H1 (cell line): ENCODE data around the gene STEAP1B.
"Not testable (repeated sequence)": the region's sequence is repeated elsewhere in the genome, so short reads cannot be mapped to it uniquely, and the experiment has no call there.

Experiments used
- CEBPB ChIP-seq: IDR thresholded peaks from 2 replicates; pipeline ENCODE4 v1.6.1; 2012; ENCODE audit warnings: low read depth, low read length
- CHD2 ChIP-seq: IDR thresholded peaks from 2 replicates; pipeline ENCODE4 v1.6.1; 2012; ENCODE audit warnings: low read length, improper control_type of control experiment
- CREB1 ChIP-seq: IDR thresholded peaks from 2 replicates; pipeline ENCODE4 v1.6.1; 2012; ENCODE audit warnings: inconsistent platforms
- CTCF ChIP-seq, 3 experiments: IDR thresholded peaks; 1 replicate in 2 of 3; 2 replicates in 1 of 3; pipeline versions ENCODE4 v1.5.1 to v1.6.1; 2011; ENCODE audit warnings: low read length in 3 of 3, mild to moderate bottlenecking in 3 of 3, inconsistent platforms in 2 of 3, low read depth in 1 of 3, moderate library complexity in 1 of 3; ENCODE audit not compliant: insufficient read depth in 1 of 3; ENCODE audit errors: control extremely low read depth in 1 of 3
- FOSL1 ChIP-seq: IDR thresholded peaks from 2 replicates; pipeline ENCODE4 v1.6.1; 2011; ENCODE audit warnings: mild to moderate bottlenecking, low read depth, low read length, moderate library complexity; ENCODE audit not compliant: insufficient read depth
- KDM5A ChIP-seq: fragments of 200-600 bp; IDR thresholded peaks from 2 replicates; pipeline ENCODE4 v1.7.1; 2012; ENCODE audit warnings: mild to moderate bottlenecking, low read length, inconsistent platforms, mixed read lengths
- MAX ChIP-seq: IDR thresholded peaks from 2 replicates; pipeline ENCODE4 v1.6.1; 2012; ENCODE audit warnings: inconsistent platforms
- POLR2A ChIP-seq, 2 experiments: IDR thresholded peaks; 1 replicate in 1 of 2; 2 replicates in 1 of 2; pipeline ENCODE4 v1.6.1; 2011; ENCODE audit warnings: low read depth in 2 of 2, low read length in 2 of 2, mild to moderate bottlenecking in 2 of 2; ENCODE audit errors: control extremely low read depth in 1 of 2
- POLR2AphosphoS5 ChIP-seq: IDR thresholded peaks from 2 replicates; pipeline ENCODE4 v1.6.1; 2011; ENCODE audit warnings: low read depth, low read length
- SIRT6 ChIP-seq: IDR thresholded peaks from one replicate; pipeline ENCODE4 v1.7.1; 2012; ENCODE audit warnings: low read length, inconsistent platforms
- YY1 ChIP-seq: IDR thresholded peaks from 2 replicates; pipeline ENCODE4 v1.6.1; 2011; ENCODE audit warnings: low read depth, mild to moderate bottlenecking, low read length

DNA sequence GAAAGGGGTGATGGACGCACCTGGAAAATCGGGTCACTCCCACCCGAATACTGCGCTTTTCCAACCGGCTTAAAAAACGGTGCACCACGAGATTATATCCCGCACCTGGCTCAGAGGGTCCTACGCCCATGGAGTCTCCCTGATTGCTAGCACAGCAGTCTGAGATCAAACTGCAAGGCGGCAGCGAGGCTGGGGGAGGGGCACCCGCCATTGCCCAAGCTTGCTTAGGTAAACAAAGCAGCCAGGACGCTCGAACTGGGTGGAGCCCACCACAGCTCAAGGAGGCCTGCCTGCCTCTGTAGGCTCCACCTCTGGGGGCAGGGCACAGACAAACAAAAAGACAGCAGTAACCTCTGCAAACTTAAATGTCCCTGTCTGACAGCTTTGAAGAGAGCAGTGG, 28.5 kb upstream of the STEAP1B start:
- not testable (repeated sequence) for TF ChIP-seq CTCF (IDR thresholded peaks at IDR 0.05; ENCODE audit: control extremely low read depth in 1 of 3, insufficient read depth in 1 of 3, low read depth in 1 of 3, low read length in 3 of 3); POLR2A (IDR thresholded peaks at IDR 0.05; ENCODE audit: control extremely low read depth in 1 of 2, low read depth in 2 of 2, low read length in 2 of 2); CEBPB; POLR2AphosphoS5; KDM5A; SIRT6; MAX; CHD2; YY1; CREB1; FOSL1
